Right atrium auricular region (tissue), 2 donors: ENCODE data around the gene ARL3. TPM values are rescaled to one million over a fixed set of nuclear protein-coding genes. Genes with fewer than 3 reads are reported as not detected.

Experiments
- DNase-seq: peaks from one replicate; pipeline ENCODE4 v3.0.0-alpha.2; 2019; ENCODE audit warnings: low spot score
- H3K27ac ChIP-seq, 2 donors: fragments of 200-600 bp; sonication (generic); 1 replicate in 1 of 2; 2 replicates in 1 of 2; pipeline ENCODE4 v1.5.1; 2016 to 2019
- H3K27me3 ChIP-seq, 2 donors: fragments of 200-600 bp; sonication (generic); one replicate each; pipeline versions ENCODE4 v1.5.1 to v1.6.0; 2017 to 2019
- H3K36me3 ChIP-seq: fragments of 200-600 bp; sonication (generic); one replicate; pipeline ENCODE4 v1.5.1; 2016
- H3K4me1 ChIP-seq, 2 donors: fragments of 200-600 bp; sonication (generic); one replicate each; pipeline versions ENCODE4 v1.5.1 to v1.6.0; 2017 to 2019
- H3K4me3 ChIP-seq, 2 donors: fragments of 200-600 bp; sonication (generic); 1 replicate in 1 of 2; 2 replicates in 1 of 2; pipeline ENCODE4 v1.5.1; 2017 to 2019; ENCODE audit warnings: mild to moderate bottlenecking in 1 of 2, moderate library complexity in 1 of 2
- H3K9me3 ChIP-seq, 2 donors: fragments of 200-600 bp; sonication (generic); one replicate each; pipeline ENCODE4 v1.5.1; 2019
- total RNA-seq, 2 donors: library from RNA; depleted of rRNA; stranded (reverse); fragments of >200 nt; gene quantifications; one replicate each; pipeline ENCODE4 v1.1.0, GENCODE V29; 2016
- TF ChIP-seq, protein P1 (sequence below), 2 donors: fragments of 200-600 bp; sonication (generic); IDR thresholded peaks; one replicate each; pipeline ENCODE4 v1.5.1; 2019; ENCODE audit warnings: antibody characterized with exemption in 2 of 2

The ARL3 gene
- total RNA-seq, 2 donors from 2014 or later: 5.7 to 6.4 TPM

GRCh38 chr10:102740229-102740628 is 26.0 kb upstream of the ARL3 start:
- H3K27me3 ChIP-seq: no peaks in the 10 kb centered on the region
- TF ChIP-seq, protein P1, sequence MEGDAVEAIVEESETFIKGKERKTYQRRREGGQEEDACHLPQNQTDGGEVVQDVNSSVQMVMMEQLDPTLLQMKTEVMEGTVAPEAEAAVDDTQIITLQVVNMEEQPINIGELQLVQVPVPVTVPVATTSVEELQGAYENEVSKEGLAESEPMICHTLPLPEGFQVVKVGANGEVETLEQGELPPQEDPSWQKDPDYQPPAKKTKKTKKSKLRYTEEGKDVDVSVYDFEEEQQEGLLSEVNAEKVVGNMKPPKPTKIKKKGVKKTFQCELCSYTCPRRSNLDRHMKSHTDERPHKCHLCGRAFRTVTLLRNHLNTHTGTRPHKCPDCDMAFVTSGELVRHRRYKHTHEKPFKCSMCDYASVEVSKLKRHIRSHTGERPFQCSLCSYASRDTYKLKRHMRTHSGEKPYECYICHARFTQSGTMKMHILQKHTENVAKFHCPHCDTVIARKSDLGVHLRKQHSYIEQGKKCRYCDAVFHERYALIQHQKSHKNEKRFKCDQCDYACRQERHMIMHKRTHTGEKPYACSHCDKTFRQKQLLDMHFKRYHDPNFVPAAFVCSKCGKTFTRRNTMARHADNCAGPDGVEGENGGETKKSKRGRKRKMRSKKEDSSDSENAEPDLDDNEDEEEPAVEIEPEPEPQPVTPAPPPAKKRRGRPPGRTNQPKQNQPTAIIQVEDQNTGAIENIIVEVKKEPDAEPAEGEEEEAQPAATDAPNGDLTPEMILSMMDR (IDR thresholded peaks at IDR 0.05): no peak
- H3K4me1 ChIP-seq: peaks cover 0 to 22% of the 10 kb centered on the region in 2 donors
- H3K9me3 ChIP-seq: no peaks in the 10 kb centered on the region
- no peak overlapping the region for H3K27ac ChIP-seq
- no peak for DNase-seq
- H3K36me3 ChIP-seq: no peaks in the 10 kb centered on the region
- H3K4me3 ChIP-seq: no peak overlapping the region

GRCh38 chr10:102738692-102739121 is 24.5 kb upstream of the ARL3 start:
- Histone ChIP-seq H3K27ac (no peak overlapping the region), H3K27me3 (no peaks in the 10 kb centered on the region), H3K4me1 (peaks cover 0 to 12% of the 10 kb centered on the region in 2 donors), H3K9me3 (no peaks in the 10 kb centered on the region), H3K4me3 (no peak overlapping the region), H3K36me3 (no peaks in the 10 kb centered on the region)
- DNase-seq: no peak
- TF ChIP-seq, protein P1 (IDR thresholded peaks at IDR 0.05): no peak

GRCh38 chr10:102735065-102735562 is 20.9 kb upstream of the ARL3 start:
- Histone ChIP-seq H3K27ac (no peak overlapping the region), H3K36me3 (no peaks in the 10 kb centered on the region), H3K4me3 (no peak overlapping the region), H3K27me3 (no peaks in the 10 kb centered on the region), H3K9me3 (no peaks in the 10 kb centered on the region), H3K4me1 (peaks cover 0 to 5% of the 10 kb centered on the region in 2 donors)
- TF ChIP-seq, protein P1 (IDR thresholded peaks at IDR 0.05): no peak
- DNase-seq: peak; percentile 67

GRCh38 chr10:102732661-102733060 is 18.5 kb upstream of the ARL3 start:
- H3K27me3 ChIP-seq: no peaks in the 10 kb centered on the region
- H3K9me3 ChIP-seq: no peaks in the 10 kb centered on the region
- DNase-seq: no peak
- H3K4me1 ChIP-seq: peaks cover 0 to 8% of the 10 kb centered on the region in 2 donors
- TF ChIP-seq, protein P1 (IDR thresholded peaks at IDR 0.05): no peak
- no peak overlapping the region for H3K27ac ChIP-seq
- no peak overlapping the region for H3K4me3 ChIP-seq
- H3K36me3 ChIP-seq: no peaks in the 10 kb centered on the region

DNA sequence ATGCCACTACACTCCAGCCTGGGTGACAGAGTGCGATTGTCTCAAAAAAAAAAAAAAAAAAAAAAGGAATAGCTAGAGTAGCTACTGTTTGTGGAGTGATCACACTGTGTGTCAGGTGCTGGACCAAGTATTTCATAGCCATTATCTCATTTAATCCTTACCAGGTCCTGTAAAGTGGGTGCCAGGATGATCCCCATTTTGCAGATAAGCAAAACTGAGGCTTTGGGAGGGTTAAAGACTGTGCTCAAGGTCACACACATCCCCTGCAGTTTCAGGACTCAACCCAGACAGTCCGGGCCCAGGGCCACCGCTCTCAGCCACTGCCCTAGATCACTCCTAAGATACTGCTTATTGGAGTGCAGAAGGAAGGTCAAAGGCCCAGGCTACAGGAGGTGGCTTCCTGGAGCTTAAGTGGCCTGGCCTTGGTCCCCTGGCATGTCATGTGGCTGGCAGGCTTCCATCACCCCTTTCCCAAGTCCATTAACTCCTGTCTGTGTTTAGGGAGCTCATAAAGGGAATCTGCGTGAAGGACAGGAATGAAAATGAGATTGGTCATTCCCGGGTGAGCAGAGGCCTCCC is 17.1 kb upstream of the ARL3 start:
- Histone ChIP-seq H3K4me1 (peaks cover 0 to 8% of the 10 kb centered on the region in 2 donors), H3K36me3 (no peaks in the 10 kb centered on the region), H3K27ac (no peak overlapping the region), H3K9me3 (no peaks in the 10 kb centered on the region), H3K27me3 (no peaks in the 10 kb centered on the region), H3K4me3 (no peak overlapping the region)
- DNase-seq: no peak
- TF ChIP-seq, protein P1 (IDR thresholded peaks at IDR 0.05): no peak
